GM21786 (cell line): ENCODE results near the gene MRC2.
"Not testable (repeated sequence)": the region's sequence is repeated elsewhere in the genome, so short reads cannot be mapped to it uniquely, and the experiment has no call there.

ENCODE experiments used
- ATAC-seq: cut with Tn5 transposase; IDR thresholded peaks from one replicate; pipeline ENCODE4 v1.9.1; 2021; ENCODE audit not compliant: unreplicated experiment

The MRC2 gene

GRCh38 chr17:62627219-62627903, at the start of gene MRC2:
Gene MRC2 (plus strand): TSS chr17:62627670. CDS start chr17:62627803, 133 bp downstream.
- ATAC-seq: no peak

DNA sequence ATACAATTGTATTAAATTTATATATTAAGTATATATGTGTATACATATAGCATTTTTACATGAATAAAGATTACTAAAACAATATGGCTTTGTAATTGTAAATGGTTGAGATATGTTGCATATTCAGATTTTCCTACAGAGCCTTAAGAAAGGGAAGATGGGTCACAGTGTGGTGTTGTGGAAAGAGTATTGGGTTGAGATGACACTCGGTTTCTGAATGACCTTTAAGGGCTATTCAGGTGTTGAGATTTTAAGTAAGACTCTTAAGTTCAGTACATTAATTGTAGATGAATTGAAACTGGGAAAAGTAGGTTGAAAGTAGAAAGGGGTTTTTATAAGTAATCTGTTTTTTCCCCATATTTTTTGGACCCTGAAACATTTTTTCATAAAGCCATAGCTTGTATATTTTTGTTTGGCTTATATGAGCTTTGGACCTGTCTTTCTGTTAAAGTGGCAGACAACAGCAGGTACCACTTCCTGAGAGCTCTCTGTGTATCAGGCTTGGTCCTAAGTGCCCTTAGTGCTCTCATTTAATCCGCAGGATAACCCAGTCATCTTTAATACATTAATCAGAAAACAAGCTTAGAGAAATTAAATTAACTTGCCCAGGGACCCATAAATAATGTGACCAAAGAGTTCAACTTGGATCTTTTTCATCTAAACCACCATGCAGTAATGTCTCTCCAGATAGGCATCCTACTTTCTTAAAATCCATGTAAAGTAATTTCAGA, 48.5 kb upstream of the MRC2 start:
- ATAC-seq: no peak

- ATAC-seq: no peak
These were observed 46.5 kb upstream of the MRC2 start for GRCh38 chr17:62580947-62581346.

DNA sequence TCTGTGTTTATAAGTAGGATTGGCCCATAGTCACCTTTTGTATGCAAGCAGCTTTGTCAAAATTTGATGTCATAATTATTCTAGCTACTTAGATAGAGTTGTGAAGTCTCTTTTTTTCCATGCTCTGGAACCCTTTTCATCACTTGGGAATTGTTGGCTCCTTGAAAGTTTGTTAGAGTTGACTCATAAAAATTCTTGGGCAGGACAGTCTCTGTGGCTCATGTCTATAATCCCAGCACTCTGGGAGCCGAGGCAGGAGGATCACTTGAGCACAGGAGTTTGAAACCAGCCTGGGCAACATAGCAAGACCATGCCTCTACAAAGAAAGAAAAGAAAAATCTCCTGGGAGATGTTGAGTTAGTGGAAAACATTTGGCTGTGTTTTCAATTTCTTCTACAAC, 45.7 kb upstream of the MRC2 start:
- ATAC-seq: no peak

DNA sequence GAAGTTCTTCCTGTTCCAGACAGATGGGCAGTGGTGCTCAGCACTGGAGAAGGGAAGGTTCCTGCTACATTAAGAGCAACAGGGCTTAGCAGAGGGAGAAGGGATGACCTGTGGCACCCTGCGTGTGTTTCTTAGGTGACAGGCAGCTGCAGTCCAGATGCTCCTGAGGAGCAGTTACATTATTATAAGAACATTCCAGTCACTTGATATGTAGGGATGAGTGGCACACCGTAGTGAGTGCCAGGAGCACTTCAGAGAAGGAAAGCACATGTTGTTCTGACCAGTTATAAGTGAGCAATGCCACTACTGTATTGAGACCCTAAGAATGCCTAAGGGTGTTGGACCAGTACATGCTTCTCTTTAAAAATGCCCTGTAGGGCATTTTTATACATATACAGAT, 39.9 kb upstream of the MRC2 start:
- no peak for ATAC-seq

- ATAC-seq: no peak
These were observed 39.4 kb upstream of the MRC2 start for GRCh38 chr17:62588109-62588508.

- ATAC-seq: no peak
These were observed 36.1 kb upstream of the MRC2 start for GRCh38 chr17:62591333-62591732.

DNA sequence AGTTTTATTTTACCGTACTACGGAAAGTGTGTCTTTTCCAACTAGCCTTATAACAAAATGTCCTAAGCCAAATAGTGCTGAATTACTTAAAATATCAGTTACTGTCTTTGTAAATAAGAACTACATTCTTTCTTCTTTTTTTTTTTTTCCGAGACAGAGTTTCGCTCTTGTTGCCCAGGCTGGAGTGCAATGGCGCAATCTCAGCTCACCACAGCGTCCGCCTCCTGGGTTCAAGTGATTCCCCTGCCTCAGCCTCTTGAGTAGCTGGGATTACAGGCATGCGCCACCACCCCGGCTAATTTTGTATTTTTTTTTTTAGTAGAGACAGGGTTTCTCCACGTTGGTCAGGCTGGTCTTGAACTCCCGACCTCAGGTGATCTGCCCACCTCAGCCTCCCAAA, 35.6 kb upstream of the MRC2 start:
- ATAC-seq: not testable (repeated sequence)

- no peak for ATAC-seq
These were observed 35.0 kb upstream of the MRC2 start for GRCh38 chr17:62592341-62593099.

DNA sequence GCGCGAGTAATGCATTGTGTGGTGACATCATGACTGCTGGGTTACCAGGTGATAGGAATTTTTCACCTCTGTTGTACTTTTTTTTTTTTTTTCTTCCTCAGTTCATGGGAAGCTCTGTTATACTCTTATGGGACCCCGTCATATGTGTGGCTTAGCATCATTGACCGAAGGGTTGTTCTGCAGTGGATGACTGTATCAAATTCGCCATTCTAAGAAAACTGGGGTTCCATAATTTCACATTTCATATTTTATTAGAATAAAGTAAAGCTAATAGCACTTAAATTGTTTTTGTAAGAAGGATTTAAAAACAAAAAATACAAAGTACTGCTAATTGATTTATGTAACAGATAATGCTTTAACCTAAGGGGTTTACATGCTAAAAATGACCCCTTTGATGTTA, 32.0 kb upstream of the MRC2 start:
- ATAC-seq: no peak

DNA sequence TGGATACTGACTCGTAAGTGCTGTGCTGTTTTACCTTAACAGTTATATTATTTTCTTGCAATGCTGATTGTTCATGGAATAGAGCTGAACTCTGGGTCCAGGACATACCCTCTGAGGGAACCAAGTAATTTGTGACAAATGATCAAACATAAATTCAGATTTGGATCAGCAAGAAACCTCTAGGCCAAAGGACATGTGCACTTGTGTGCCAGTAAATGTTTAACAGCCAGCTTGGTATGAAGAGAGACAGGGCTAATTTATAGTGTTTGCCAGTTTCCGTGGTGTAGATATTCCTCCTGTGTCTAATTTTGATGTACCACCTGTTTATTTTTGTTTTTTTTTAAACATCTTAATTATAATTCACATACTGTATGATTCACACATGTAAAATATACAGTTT, 30.8 kb upstream of the MRC2 start:
- no peak for ATAC-seq

DNA sequence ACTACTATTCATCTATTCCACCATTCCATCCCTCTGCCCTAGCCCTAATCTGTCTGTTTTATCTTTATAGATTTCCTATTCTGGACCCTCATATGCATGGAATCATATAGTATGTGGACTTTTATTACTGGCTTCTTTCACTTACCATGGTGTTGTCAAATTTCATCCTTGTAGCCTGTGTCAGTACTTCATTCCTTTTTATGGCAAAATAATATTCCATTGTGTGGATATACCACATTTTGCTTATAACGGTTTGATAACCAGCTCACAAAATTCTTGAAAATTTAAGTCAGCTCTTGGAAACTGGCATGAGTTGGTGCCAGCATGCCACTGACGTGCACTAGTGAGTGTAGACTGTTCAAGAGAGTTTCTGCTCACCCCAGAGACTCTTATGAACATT, 30.3 kb upstream of the MRC2 start:
- no peak for ATAC-seq

DNA sequence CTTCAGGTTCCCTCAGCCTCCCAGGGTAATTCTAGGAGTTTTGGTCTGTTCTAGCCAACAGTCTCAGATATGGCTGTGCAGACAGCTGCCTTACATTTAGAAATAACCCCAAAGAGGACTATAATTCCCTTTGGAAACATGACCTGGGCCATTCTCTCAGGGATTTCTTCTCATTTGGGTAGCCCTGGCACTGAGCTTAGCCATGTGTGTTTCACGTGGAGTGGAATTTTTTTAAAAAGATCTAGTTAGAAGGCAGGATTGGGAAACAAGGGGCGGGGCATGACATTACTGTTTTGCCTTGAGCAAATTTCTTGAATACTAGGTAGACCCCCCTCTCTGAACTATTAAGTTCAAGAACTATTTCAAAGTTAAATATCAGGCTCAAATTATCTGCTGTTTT, 29.6 kb upstream of the MRC2 start:
- no peak for ATAC-seq

GRCh38 chr17:62599964-62600657, 27.4 kb upstream of the MRC2 start:
- no peak for ATAC-seq

DNA sequence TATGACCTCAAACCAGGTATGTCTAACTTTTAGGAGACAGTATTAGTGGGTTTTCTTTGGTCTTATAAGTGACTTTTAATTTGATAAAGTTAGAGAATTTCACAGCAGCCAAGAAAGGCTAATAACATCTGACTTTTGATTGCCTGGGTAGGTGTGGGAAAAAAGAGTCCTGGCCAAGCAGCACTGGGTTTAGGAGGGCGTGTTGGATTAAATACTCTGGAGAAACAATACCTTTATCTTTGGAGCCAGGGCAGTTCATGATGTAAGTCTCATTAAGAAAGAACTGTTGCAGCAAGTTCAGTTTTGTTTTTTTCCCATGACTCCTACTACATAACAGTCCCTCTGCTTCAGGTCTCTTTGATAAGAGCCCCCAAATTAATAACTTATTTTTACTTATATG, 26.7 kb upstream of the MRC2 start:
- no peak for ATAC-seq

- no peak for ATAC-seq
These were observed 26.0 kb upstream of the MRC2 start for GRCh38 chr17:62601471-62601870.

DNA sequence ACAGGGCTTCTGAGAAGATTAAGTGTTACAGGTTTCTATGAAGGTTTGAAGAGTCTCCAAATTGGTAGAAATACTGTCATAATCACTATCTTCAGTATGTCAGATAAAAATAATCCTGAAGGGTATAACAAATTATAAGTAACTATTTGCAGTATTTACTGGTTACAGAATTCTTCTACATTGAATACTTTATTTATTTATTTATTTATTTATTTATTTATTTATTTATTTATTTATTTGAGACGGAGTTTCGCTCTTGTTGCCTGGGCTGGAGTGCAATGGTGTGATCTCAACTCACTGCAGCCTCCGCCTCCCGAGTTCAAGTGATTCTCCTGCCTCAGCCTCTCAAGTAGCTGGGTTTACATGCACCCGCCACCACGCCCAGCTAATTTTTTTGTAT, 23.7 kb upstream of the MRC2 start:
- not testable (repeated sequence) for ATAC-seq

DNA sequence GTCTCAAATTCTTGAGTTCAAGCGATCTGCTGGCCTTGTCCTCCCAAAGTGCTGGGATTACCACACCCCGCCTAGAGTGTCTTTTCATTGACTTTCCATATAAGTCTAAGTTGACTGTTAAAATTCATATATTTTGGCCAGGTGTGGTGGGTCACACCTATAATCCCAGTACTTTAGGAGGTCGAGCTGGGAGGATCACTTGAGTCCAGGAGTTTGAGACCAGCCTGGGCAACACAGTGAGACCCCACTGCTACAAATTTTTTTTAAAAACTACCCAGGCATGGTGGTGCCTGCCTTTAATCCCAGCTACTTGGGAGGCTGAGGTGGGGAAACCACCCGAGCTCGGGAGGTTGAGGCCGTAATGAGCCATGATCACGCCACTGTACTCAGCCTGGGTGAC, 21.9 kb upstream of the MRC2 start:
- no peak for ATAC-seq

GRCh38 chr17:62611292-62611691, 16.2 kb upstream of the MRC2 start:
- peak; percentile 85 for ATAC-seq

GRCh38 chr17:62611728-62612127, 15.7 kb upstream of the MRC2 start:
- peak; percentile 45 for ATAC-seq

GRCh38 chr17:62612289-62612688, 15.2 kb upstream of the MRC2 start:
- ATAC-seq: not testable (repeated sequence)
